Testis (tissue), 3 donors: ENCODE data around the gene ACTRT3. TPM values are rescaled to one million over a fixed set of nuclear protein-coding genes. Genes with fewer than 3 reads are reported as not detected.

ENCODE experiments used
- DNase-seq: peaks from one replicate; pipeline ENCODE4 v3.0.0-alpha.2; 2019
- H3K27ac ChIP-seq, 2 donors: fragments of 200-600 bp; sonication (generic); one replicate each; pipeline ENCODE4 v1.5.1; 2019
- H3K27me3 ChIP-seq: fragments of 200-600 bp; sonication (generic); one replicate; pipeline ENCODE4 v1.5.1; 2019
- H3K36me3 ChIP-seq: fragments of 200-600 bp; sonication (generic); one replicate; pipeline ENCODE4 v1.5.1; 2017; ENCODE audit warnings: low read depth; ENCODE audit errors: missing control alignments
- H3K4me1 ChIP-seq: fragments of 200-600 bp; sonication (generic); one replicate; pipeline ENCODE4 v1.5.1; 2019
- H3K4me3 ChIP-seq, 2 donors: fragments of 200-600 bp; sonication (generic); one replicate each; pipeline ENCODE4 v1.5.1; 2017 to 2019
- H3K9me3 ChIP-seq: fragments of 200-600 bp; sonication (generic); one replicate; pipeline ENCODE4 v1.5.1; 2017
- CTCF ChIP-seq, 3 experiments: fragments of 450-650 bp in 2 of 3; fragments of 200-600 bp in 1 of 3; sonication (generic) in 1 of 3; IDR thresholded peaks; one replicate each; pipeline ENCODE4 v1.5.1; 2016 to 2019; ENCODE audit warnings: antibody characterized with exemption in 3 of 3, mild to moderate bottlenecking in 2 of 3, moderate library complexity in 1 of 3
- POLR2A ChIP-seq: fragments of 450-650 bp; IDR thresholded peaks from one replicate; pipeline ENCODE4 v1.6.1; 2017; ENCODE audit warnings: antibody characterized with exemption, mild to moderate bottlenecking, moderate library complexity
- WGBS, 2 donors: methylation state at CpG; one replicate each; pipeline ENCODE4 v1.1.5; 2018; 5-methylcytosine and 5-hydroxymethylcytosine counted together
- intact Hi-C: fragments of 100-400 bp; cut with DNase I; formaldehyde crosslinking; loops from one replicate; pipeline ENCODE4 v1.15.1; 2023; ENCODE audit warnings: low total_unique reads
- polyA plus RNA-seq: library from polyadenylated mRNA; stranded (reverse); fragments of 350-450 nt; fragmentation: Illumina TruSeq; extraction: RNeasy Lipid Tissue Mini Kit (QIAGEN cat#74804); gene quantifications from one replicate; pipeline ENCODE4 v1.2.3, GENCODE V29; 2014; ENCODE audit warnings: low read depth, low replicate concordance; ENCODE audit not compliant: insufficient read depth
- total RNA-seq, 2 donors: library from RNA; depleted of rRNA; stranded (reverse); fragments of >200 nt; gene quantifications; one replicate each; pipeline ENCODE4 v1.2.3, GENCODE V29; 2016

The ACTRT3 gene
- total and polyA plus RNA-seq, 3 donors from 2014 or later, result 26.7 to 104 (median 47.4) TPM

- WGBS, 2 donors, result 89 to 92% methylated on average over 3 of the region's 3 CpGs
- no peak for TF ChIP-seq POLR2A
- no peak for TF ChIP-seq CTCF (IDR thresholded peaks at IDR 0.05)
- intact Hi-C loops, result no loop called here
- Histone ChIP-seq H3K4me3 (no peak overlapping the region), H3K4me1 (no peaks in the 10 kb centered on the region), H3K27ac (no peak overlapping the region), H3K36me3 (no peaks in the 10 kb centered on the region), H3K9me3 (no peaks in the 10 kb centered on the region), H3K27me3 (no peaks in the 10 kb centered on the region)
- no peak for DNase-seq
Measured at GRCh38 chr3:169804681-169805080, 35.3 kb upstream of the ACTRT3 start.

- DNase-seq, result no peak
- H3K4me3 ChIP-seq, result no peak overlapping the region
- intact Hi-C loops, result no loop called here
- TF ChIP-seq POLR2A, result no peak
- TF ChIP-seq CTCF (IDR thresholded peaks at IDR 0.05), result no peak
- WGBS, 2 donors, result 75 to 90% methylated on average over 1 of the region's 1 CpG
- no peaks in the 10 kb centered on the region for H3K27me3 ChIP-seq
- no peaks in the 10 kb centered on the region for H3K36me3 ChIP-seq
- no peaks in the 10 kb centered on the region for H3K4me1 ChIP-seq
- H3K27ac ChIP-seq, result no peak overlapping the region
- H3K9me3 ChIP-seq, result no peaks in the 10 kb centered on the region
Measured at GRCh38 chr3:169792359-169792758, 23.0 kb upstream of the ACTRT3 start.

- TF ChIP-seq CTCF (IDR thresholded peaks at IDR 0.05), result no peak
- TF ChIP-seq POLR2A, result no peak
- H3K36me3 ChIP-seq, result no peaks in the 10 kb centered on the region
Measured at GRCh38 chr3:169790687-169791429, 21.5 kb upstream of the ACTRT3 start.

GRCh38 chr3:169790219-169790618 lies 20.9 kb upstream of the ACTRT3 start:
- Histone ChIP-seq H3K9me3 (no peaks in the 10 kb centered on the region), H3K36me3 (no peaks in the 10 kb centered on the region), H3K27me3 (no peaks in the 10 kb centered on the region), H3K27ac (no peak overlapping the region), H3K4me3 (no peak overlapping the region), H3K4me1 (no peaks in the 10 kb centered on the region)
- no peak for DNase-seq
- no peak for TF ChIP-seq CTCF (IDR thresholded peaks at IDR 0.05)
- no peak for TF ChIP-seq POLR2A
- intact Hi-C loops, result no loop called here

More at GRCh38 chr3:169790687-169791429, 21.5 kb upstream of the ACTRT3 start:
- no peaks in the 10 kb centered on the region for H3K4me1 ChIP-seq
- no peaks in the 10 kb centered on the region for H3K27me3 ChIP-seq
- no peaks in the 10 kb centered on the region for H3K9me3 ChIP-seq
- H3K27ac ChIP-seq, result no peak overlapping the region
- DNase-seq, result no peak
- intact Hi-C loops, result no loop called here
- no peak overlapping the region for H3K4me3 ChIP-seq
- 80 to 84% methylated on average over 4 of the region's 4 CpGs for WGBS, 2 donors

- intact Hi-C loops, result no loop called here
- no peak overlapping the region for H3K4me3 ChIP-seq
- 90 to 93% methylated on average over 1 of the region's 1 CpG for whole genome bisulfite sequencing, 2 donors
- no peaks in the 10 kb centered on the region for H3K4me1 ChIP-seq
- no peak for DNase-seq
- TF ChIP-seq CTCF (IDR thresholded peaks at IDR 0.05) (no peak), POLR2A (no peak)
- no peak overlapping the region for H3K27ac ChIP-seq
- H3K36me3 ChIP-seq, result no peaks in the 10 kb centered on the region
- no peaks in the 10 kb centered on the region for H3K27me3 ChIP-seq
- no peaks in the 10 kb centered on the region for H3K9me3 ChIP-seq
Measured at GRCh38 chr3:169787791-169788190, 18.4 kb upstream of the ACTRT3 start.
